CD4-positive, alpha-beta T cell treated with Interleukin-15 for 4 hours (primary cell): ENCODE results near the gene ADGRF5.

Experiments
- DNase-seq: peaks from one replicate; pipeline ENCODE4 v3.0.0-alpha.2; 2020; ENCODE audit warnings: low spot score

Gene ADGRF5

DNA sequence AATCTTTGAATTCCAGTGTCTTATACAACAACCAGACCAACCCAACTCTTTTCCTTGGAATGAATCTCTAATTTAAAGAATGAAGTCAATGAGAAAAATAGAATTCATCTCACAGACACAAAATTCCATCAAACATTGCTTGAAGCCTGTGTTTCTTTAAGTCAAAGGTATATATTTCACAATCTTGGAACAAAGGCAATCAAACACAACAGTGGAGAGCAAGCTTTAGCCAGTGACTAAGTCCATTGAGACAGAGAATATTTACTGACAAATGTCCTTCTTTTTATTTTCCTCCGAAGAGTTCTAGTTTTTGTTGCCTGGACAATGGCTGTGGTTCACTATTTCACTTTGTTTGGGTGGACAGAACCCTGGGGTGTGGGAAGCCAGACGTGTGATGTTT lies 92.8 kb downstream of the ADGRF5 start:
- no peak for DNase-seq

DNA sequence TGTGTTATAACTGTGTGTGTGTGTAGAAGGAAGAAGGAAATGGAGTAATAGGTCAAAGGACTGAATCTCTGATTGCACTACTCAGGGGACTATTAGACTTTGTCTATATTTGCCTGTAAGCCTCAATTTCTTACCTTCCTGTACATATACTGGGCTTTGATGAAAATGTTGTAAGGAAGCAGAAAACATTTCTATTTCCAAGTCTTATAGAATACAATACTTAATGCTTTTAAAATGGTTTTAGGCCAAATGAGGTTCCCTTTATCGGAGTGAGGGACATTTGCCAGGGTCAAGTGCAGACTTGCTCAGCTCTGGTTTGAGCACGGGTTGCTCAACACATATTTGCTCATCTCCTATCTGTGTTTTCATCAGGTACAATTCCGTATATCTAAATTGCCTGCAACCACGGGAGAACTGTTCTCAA lies 100.3 kb downstream of the ADGRF5 start:
- DNase-seq = no peak

DNA sequence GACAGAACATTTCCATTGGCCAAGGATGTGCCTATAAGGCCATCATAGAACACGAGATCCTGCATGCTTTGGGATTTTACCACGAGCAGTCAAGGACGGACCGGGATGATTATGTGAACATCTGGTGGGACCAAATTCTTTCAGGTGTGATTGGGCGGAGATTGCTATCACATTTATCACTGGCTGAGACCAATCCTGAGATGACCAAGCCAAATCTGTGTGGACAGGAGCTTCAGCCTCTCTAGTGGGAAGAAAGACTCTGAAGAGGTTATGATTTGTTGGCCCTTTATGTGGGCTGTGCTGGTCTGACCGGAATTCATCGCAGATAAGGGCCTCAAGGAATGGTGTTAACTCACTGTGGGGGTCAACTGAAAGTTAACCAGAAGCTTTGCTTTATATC lies 102.2 kb downstream of the ADGRF5 start:
- no peak for DNase-seq

DNA sequence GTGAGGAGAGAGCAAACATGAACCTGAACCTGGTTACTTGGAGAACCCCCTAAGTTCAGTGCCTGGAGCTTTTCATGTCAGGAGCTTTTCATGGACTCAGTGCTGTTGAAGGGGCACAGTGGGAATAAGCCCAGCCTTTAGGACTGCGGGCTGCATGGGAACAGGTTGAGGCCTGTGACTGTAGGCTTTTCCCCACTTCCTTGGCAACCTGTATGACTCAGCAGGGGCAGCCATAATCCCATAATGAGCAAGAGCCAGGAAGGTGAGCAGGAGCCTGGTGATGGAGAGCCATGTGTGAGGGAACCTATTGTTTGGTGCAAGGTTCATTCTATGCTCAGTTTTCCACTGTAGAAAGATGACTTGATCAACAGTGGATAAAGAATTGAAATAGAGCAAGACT lies 105.1 kb downstream of the ADGRF5 start:
- no peak for DNase-seq

DNA sequence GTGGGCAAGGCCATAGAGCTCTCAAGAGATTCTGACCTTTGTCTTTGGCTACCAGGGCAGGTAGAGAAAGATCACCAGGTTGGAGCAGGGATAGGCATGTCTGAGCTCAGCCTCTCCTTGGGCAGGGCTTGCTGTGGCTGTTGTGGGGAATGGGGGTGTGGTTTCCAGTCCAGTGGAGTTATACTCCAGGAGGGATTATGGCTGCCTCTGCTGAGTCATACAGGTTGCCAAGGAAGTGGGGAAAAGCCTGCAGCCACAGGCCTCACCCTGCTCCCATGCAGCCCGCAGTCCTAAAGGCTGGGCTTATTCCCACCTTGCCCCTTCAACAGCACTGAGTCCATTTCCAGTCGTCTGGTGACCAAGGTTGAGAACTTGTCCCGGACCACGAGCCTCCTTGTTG lies 106.6 kb downstream of the ADGRF5 start:
- DNase-seq = no peak

DNA sequence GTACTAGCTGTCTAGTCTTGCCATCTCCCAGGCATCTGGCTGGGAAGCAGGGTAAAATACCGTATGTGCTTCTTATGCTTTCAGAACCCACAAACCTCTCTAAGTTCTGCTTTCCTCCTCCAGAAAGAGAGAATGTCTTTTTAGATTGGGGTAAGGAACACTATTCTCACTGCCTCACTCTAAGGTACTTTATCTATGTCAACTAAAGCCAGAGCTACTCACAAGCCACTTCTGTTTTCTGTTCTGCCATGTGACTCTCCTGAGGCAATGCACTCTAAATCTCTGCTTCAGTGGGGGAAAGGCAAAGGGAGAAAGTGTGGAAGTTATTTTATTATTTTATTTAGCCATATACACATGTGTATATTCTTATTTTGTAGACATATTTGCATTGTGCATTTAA lies 112.9 kb downstream of the ADGRF5 start:
- no peak for DNase-seq
